Fibroblast of pulmonary artery (primary cell): Measurements from ENCODE around the gene RASGRF1.

Source experiments
- DNase-seq: peaks from one replicate; pipeline ENCODE4 v3.0.0-alpha.2; 2010; ENCODE audit warnings: low read depth
- H3K4me3 ChIP-seq: replicated peaks from 2 replicates; pipeline ENCODE4 v1.5.1; 2011; ENCODE audit warnings: low read depth, mild to moderate bottlenecking, control low read depth, low read length, moderate library complexity
- CTCF ChIP-seq: IDR thresholded peaks from 2 replicates; pipeline ENCODE4 v1.5.1; 2011; ENCODE audit warnings: mild to moderate bottlenecking, control low read depth, low read length, inconsistent platforms; ENCODE audit errors: missing control alignments

The RASGRF1 gene

GRCh38 chr15:79090487-79091203 is at the start of gene RASGRF1:
TSS of gene RASGRF1 (minus strand) at chr15:79090780. CDS start at chr15:79090498, 282 bp downstream.
- no peak for DNase-seq
- TF ChIP-seq CTCF: no peak
- no peak within 1 kb of the TSS for H3K4me3 ChIP-seq

- DNase-seq: no peak
- TF ChIP-seq CTCF: no peak
- no peak overlapping the region for H3K4me3 ChIP-seq
These were observed 46.0 kb upstream of the RASGRF1 start for GRCh38 chr15:79136434-79137046.

GRCh38 chr15:79133309-79133708 is 42.7 kb upstream of the RASGRF1 start:
- TF ChIP-seq CTCF: no peak

GRCh38 chr15:79132770-79133169 is 42.2 kb upstream of the RASGRF1 start:
- no peak overlapping the region for H3K4me3 ChIP-seq
- TF ChIP-seq CTCF: no peak
- no peak for DNase-seq

More at GRCh38 chr15:79133309-79133708, 42.7 kb upstream of the RASGRF1 start:
- no peak for DNase-seq
- no peak overlapping the region for H3K4me3 ChIP-seq

GRCh38 chr15:79132361-79132760 is 41.8 kb upstream of the RASGRF1 start:
- no peak overlapping the region for H3K4me3 ChIP-seq
- no peak for DNase-seq
- no peak for TF ChIP-seq CTCF

- H3K4me3 ChIP-seq: no peak overlapping the region
- no peak for DNase-seq
- TF ChIP-seq CTCF: no peak
These were observed 40.1 kb upstream of the RASGRF1 start for GRCh38 chr15:79130535-79131130.
